MM.1S (cell line): ENCODE data around the gene PSME2.

Experiments used
- EZH2 ChIP-seq: fragments of 300-600 bp; sonication (generic); optimal IDR thresholded peaks from 2 replicates; pipeline ENCODE3; 2017; ENCODE audit warnings: low read depth, mild to moderate bottlenecking, antibody characterized with exemption, low read length, mixed read lengths
- TF ChIP-seq, protein P1 (sequence below): fragments of 300-600 bp; sonication (generic); IDR thresholded peaks from 2 replicates; pipeline ENCODE4 v1.5.1; 2016; ENCODE audit warnings: antibody characterized with exemption, low read length, mixed read lengths

DNA sequence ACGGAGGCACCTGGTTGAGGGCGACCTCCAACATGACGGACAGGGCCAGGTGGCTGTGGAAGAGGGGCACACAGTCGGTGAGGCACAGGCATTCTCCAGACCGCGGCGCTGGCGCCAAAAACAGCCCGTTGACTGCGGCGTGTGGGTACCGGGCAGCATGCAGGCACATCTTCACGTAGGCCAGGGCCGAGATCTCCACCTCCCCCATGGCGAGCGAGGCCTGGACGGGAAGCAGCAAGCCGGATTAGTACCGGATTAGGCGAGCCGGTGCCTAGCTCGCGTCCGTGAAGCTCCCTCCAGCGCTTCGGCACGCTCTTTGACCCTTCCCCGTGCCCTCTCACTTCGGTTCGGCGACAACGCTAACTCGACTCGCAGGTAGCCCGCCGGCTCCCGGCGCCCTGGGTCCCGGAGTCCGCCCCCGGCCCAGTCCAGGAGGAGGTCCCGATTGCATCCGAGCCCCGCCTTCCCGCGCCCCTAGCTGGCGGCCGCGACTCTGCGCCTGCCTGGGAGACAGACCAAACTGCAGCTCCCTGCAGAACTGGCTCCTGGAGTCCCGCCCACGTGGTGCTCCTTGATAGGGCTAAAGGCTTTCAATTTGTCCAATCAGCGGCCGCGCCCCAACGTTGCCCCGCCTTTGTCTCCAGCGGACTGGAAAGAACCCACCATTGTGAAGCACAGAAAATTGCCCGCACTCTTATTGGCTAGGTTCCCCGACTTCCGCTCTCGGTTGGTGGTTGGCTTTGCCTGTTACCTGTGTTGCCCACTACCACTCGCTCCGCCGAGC, 5.1 kb downstream of the PSME2 start, which contains the start of gene EMC9:
- TF ChIP-seq, protein P1, sequence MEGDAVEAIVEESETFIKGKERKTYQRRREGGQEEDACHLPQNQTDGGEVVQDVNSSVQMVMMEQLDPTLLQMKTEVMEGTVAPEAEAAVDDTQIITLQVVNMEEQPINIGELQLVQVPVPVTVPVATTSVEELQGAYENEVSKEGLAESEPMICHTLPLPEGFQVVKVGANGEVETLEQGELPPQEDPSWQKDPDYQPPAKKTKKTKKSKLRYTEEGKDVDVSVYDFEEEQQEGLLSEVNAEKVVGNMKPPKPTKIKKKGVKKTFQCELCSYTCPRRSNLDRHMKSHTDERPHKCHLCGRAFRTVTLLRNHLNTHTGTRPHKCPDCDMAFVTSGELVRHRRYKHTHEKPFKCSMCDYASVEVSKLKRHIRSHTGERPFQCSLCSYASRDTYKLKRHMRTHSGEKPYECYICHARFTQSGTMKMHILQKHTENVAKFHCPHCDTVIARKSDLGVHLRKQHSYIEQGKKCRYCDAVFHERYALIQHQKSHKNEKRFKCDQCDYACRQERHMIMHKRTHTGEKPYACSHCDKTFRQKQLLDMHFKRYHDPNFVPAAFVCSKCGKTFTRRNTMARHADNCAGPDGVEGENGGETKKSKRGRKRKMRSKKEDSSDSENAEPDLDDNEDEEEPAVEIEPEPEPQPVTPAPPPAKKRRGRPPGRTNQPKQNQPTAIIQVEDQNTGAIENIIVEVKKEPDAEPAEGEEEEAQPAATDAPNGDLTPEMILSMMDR: no peak
- TF ChIP-seq EZH2: no peak
